ENCODE measurements around the gene PHF21B. TPM values are rescaled to one million over a fixed set of nuclear protein-coding genes. Genes with fewer than 3 reads are reported as not detected.

The PHF21B gene
- polyA plus RNA-seq, 4 donors = 3.5 to 6.0 (median 4.9) TPM

DNA sequence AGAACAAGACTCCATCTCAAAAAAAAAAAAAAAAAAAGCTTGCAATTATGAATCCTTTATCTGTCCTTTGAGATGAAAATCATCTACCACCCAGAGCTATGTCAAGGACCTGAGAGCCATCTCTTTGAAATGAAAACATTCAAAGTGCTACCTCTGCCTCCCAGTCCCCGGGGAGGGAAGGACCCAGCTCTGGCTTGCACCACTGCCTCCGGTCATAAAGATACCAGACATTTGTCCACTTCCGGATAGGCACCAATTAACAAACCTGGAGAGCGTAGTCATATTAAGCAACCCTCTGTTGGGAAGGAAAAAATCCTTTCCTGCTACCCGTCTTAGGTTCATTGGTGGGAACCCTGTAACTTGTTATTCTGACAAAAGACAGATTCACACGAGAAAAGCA lies 158.9 kb downstream of the PHF21B start:
- DNase-seq (ENCODE audit: low read depth in 4 of 4, low spot score in 3 of 4) = no peak

DNA sequence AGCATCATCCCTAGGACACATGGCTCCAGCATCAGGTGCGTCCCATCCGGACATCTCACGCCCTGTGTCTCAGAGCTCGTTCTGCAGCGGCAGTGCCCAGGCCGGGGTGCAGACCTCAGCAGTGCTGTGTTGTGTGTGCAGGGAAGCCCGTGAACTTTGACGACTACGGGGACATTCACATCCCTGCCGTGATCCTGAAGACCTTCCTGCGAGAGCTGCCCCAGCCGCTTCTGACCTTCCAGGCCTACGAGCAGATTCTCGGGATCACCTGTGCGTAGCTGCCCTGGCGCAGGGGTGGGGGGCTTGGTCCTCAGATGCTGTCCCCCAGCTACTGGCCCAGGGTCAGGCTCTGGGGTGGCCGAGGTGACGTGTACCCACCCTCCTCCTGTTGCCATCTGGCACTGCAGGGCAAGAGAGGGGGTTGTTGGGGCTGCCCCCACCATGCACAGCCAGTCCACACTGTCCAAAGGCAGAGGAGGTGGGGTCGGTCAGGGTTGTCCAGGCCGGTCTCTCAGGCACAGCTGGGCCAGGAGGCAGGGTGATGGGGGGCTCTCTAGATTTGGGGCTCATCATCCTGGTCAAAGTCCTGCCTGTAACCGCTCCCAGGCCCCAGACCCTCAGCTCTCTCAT lies 160.9 kb downstream of the PHF21B start:
- DNase-seq (ENCODE audit: low read depth in 4 of 4, low spot score in 3 of 4) = no peak

DNA sequence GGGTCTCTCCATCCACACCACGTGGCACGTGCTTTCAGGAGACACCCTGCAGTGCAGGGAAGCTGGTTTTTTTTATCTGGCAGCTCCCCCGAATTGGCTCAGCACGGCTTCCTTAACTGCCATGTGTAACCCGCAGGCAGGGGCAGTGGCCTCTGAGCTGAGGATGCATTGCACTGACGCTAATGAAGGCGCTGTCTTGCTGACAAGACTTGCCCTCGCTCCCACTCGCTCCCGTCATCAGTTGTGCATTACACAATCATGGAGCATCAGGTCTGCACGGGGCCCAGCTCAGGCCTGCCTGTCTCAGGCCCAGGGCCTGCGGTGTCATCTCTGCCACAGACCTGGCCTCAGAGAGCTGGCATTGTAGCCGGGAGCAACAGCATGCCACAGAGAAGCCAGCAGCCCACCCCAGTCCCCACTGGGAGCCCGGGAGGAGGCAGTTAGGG lies 161.5 kb downstream of the PHF21B start:
- no peak for DNase-seq (ENCODE audit: low read depth in 4 of 4, low spot score in 3 of 4)

DNA sequence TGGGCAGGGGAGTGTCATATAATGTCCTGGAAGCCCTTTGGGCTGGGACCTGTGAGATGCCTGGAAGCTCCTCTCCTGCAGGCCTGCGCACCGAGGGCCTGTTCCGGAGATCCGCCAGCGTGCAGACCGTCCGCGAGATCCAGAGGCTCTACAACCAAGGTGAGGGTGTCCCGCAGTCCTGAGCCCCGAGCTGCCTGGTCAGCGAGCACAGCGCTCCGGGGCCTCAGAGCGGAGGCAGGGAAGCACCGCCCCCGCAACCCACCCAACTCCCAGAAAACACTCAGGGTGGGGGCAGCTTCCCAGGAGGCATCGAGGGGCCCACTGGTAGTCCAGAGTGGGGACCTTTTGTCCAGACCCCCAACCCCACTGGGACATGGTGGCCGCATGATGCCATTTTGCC lies 161.9 kb downstream of the PHF21B start:
- no peak for DNase-seq (ENCODE audit: low read depth in 4 of 4, low spot score in 3 of 4)

DNA sequence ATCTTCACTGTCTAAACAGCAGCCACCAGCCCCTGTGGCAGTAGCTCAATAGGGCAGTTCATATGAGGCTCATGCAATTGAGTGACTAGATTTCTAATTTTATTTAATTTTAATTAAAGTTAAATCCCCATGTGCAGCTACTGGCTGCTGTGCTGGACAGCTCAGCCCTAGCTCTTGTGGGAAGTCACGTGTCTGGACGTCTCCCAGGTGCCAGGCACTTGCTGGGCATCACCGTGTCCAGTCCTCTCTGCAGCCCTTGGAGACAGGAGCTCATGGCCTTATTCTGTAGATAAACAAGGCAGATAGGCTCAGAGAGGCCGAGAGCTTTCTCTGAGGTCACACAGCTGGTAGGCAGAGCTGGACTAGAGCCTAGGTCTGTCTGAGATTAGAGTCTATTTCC lies 162.4 kb downstream of the PHF21B start:
- DNase-seq (ENCODE audit: low read depth in 4 of 4, low spot score in 3 of 4) = no peak

DNA sequence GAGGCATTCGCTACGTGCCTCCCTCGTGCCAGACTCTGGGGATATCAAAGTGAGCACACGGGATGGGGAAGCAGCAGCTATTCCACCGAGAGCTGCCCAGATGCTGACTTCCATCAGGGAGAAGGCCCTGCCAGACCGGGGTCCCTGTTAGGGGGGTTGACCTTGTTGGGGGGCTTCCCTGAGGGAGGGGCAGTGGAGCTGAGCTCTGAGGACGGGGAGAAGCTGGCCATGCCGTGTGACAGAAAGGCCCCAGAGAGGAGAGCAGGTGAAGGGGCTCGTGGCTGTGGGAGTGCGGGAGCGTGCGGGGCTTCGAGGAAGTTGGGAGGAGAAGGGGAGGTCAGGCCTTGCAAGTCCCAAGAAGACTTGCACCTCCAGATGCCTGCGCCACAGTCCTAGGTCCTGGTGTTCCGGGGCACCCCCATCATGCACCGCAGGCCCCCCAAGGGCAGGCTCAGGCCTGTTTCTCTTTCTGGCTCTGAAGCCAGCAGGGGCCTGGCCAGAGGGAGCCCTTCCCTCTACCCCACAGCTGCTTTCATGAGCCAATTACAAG lies 163.0 kb downstream of the PHF21B start:
- DNase-seq (ENCODE audit: low read depth in 4 of 4, low spot score in 3 of 4) = no peak

DNA sequence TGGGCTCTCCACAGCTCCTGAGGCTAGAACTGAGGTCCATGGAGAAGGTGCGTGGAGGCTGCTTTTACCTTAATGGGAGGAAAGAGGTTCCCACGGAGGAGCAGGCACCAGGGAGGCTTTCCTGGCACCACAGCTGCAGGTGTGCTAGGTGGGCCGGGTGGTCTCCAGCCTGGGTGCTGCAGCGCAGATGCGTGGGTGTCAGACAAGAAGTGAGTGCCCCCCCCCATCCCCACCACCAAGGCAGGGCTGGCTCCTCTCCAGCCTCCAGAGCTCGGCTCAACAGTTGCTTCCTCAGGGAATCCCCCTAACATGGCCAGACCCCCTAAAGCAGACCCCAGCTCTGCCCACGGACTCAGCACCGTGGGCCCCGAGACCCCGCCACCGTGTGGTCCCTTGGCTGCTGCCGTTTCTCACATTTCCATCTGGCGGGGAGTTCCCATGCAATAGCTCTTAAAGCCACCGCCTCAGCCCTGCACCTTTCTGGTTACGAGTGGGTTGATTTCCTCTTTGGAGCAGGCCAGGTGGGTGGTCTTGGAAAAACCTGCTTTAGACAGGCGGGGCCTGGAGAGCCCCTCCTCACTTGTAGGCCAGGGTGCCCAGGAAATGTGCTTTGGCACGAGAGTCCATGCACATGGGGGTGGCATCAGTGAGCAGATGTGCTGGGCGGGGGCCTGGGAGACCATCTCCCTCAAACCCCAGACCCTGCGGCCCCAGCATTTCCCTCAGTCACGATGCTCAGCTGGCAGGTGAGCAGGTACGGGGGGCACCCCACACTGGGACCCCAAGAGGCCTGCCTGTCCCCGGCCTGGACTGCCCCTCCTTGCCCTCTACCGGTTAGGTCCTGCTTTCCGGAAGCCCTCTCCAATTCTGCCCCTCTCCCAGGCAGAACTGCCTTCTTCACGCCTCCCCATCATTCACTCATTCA lies 163.7 kb downstream of the PHF21B start:
- DNase-seq (ENCODE audit: low read depth in 4 of 4, low spot score in 3 of 4) = no peak

DNA sequence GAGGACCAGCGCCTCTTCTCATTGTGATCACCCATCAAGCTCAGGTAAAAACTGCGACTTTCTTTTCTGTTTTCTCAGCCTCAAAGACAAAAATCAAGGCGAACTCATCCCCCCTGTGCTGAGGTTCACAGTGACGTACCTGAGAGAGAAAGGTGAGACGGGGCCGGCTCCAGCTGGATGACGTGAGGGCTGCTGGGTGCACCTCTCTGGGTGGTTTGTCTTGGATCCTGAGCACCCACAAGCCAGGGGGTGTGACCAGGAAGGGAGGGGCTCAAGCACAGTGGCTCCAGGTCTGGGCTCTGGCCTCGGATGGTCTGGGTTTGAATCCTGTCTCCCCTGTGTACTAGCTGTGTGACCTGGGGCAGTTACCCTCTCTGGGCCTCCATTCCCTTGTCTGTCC lies 164.6 kb downstream of the PHF21B start:
- no peak for DNase-seq (ENCODE audit: low read depth in 4 of 4, low spot score in 3 of 4)

DNA sequence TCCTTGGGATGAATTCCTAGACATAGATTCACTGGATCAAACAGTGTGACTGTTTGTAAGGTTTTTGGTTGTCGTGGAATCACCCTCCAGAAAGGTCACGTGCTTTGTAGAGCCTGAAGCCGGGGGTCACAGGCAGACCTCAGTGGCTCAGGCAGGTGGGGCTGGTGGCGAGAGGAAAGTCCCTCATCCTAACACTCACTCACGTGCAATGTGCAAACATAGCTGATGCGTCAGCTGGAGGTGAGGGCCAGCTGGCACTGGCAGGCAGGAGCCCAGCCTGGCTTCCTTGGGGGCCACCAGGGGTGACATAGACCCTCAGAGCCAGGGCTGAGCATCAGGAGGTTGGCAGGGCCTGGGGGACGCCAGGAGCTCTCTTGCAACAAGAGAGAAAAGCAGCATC lies 167.4 kb downstream of the PHF21B start:
- DNase-seq (ENCODE audit: low read depth in 4 of 4, low spot score in 3 of 4) = no peak

DNA sequence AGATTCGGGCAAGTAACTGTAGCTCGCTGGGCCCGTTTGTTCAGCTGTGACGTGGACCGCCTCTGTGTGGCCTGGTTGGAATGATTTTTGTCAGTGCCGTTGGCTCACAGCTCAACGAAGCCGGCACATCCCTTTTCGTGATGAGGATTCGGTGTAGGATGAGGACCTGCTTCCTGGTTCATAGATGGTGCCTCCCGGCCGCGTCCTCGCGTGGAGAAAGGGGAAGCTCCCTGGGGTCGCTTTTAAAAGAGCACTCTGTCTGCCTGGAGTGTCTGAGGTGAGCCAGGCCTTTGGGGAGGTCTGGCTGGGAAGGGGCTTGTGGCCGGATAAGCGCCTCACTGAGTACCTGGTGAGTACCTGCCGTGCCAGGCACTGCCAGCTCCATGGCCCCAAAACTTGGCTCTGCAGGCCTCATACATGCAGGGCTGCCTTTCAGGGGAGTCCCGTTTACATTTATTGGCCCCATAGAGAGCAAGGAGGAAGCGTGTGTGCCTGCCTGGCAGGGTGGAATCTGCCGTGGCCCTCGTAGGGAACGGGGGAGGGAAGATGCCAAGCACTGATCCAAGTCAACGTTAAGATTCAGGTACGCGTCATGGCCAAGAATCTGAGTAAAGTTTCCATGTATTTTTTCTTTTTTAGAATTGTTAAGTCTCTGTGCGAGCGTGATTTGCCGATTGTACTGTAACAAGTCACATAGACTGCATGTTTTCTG lies 169.0 kb downstream of the PHF21B start:
- no peak for DNase-seq (ENCODE audit: low read depth in 4 of 4, low spot score in 3 of 4)

DNA sequence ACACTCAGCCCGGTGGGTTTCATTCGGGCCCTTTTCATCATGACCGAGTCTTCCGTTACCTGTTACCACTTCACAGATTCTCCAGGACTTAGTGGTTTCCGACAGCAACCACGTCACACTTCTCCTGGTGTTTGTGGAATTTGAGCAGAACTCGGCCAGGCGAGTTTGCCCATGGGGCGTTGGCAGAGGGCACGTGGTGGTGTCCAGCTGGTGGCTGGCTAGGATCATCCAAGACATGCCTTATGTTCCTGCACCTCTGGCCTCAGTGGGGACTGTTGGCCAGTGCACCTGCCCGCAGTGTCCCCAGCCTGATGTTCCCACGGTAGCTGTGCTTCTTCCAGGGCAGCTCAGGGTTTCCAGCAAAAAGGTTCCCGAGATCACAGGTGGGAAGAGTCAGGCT lies 170.1 kb downstream of the PHF21B start:
- DNase-seq (ENCODE audit: low read depth in 4 of 4, low spot score in 3 of 4) = no peak

DNA sequence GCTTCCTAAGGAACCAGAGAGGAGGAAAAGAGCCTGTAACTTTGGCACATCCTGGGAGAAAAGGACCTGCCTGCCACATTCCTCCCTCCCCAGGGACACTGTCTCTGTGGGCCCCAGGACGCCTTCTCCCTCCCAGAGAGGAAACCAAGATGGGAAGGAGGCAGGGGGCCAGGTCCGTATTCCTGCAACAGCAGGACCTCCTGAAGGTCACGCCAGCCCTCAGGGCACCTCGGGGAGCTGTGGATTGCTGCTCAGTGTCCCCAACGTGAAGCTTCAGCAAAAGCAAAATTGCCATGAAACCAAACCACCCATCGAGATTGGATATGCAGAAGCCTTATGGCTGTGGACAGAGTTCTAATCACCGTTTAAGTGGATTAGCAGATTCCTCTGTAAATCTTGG lies 170.7 kb downstream of the PHF21B start:
- no peak for DNase-seq (ENCODE audit: low read depth in 4 of 4, low spot score in 3 of 4)

DNA sequence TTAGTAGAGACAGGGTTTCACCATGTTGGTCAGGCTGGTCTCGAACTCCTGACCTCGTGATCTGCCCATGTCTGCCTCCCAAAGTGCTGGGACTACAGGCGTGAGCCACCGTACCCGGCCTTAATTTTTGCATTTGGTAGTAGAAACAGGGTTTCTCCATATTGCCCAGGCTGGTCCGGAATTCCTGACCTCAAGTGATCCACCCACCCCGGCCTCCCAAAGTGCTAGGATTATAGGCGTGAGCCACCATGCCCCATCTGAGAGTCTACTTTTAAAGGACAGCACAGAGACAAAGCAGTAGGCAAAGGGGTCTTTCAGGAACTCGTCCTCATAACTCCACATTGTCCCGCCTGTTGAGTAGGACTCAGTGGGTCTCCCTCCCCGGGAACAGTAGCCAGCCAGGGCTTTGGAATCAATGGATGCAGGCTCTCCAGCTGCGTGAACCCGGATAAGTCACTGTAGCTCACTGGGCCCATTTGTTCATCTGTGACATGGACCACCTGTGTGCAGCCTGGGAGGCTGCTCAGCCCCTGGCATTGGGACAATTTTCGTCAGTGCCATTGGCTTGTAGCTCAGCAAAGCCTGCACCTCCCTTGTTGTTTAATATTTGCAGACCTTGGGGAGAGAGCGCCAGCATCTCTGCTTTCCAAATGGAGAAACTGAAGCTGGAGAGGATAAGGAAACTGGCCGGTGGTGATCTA lies 171.3 kb downstream of the PHF21B start:
- DNase-seq (ENCODE audit: low read depth in 4 of 4, low spot score in 3 of 4) = peak in 1 of 4 donors; percentile 5

DNA sequence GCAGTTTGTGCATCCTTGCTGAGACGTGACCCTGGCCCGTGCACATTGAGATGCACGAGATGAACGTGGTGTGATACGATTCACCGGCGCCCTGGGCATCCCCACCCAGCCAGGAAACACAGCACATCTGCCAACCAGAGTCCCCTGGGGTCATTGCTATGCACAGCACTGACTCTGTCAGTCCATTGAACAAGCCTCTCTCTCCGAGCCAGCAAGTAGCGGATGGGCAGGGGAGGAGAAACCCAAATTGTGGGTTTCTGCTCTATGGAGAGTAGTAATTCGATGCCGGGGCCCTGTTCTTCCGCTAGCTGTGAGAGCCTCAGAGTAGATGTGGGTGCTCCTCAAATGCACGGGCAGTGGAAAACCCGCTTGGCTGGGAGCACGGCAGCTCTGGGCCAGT lies 172.3 kb downstream of the PHF21B start:
- no peak for DNase-seq (ENCODE audit: low read depth in 4 of 4, low spot score in 3 of 4)

DNA sequence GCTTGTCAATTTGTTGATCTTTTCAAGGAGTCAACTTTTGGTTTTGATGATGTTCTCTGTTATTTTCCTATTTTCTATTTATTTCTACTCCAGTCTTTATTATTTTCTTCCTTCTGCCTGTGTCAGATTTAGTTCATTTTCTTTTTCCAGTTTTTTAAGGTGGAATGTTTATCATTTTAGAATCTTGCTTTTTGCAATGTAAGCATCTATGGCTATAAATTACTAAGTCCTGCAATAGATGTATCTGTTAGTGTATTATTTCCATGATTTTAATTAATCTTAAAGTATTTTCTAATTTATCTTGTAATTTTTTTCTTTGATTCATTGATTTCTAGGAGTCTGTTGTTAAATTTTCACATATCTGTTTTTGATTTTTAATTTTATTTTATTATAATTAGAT lies 175.7 kb downstream of the PHF21B start:
- no peak for DNase-seq (ENCODE audit: low read depth in 4 of 4, low spot score in 3 of 4)

DNA sequence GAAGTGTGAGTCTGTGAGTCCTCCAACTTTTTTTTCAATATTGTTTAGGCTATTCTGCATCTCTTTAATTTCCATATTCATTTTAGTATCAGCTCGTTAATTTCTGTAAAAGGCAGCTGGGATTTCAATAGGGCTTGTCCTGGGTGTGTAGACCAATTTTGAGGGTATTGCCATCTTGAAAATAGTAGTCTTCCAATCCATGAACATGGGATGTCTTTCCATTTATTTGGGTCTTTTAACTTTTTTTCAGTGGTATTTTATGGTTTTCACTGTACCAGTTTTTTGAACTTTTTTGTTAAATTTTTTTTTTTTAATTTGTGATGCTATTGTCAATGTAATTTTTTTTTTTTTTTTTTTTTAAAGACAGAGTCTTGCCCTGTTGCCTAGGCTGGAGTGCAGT lies 177.9 kb downstream of the PHF21B start:
- no peak for DNase-seq (ENCODE audit: low read depth in 4 of 4, low spot score in 3 of 4)

Data from right renal pelvis (tissue), 4 donors.